Lower lobe of right lung (tissue), 2 donors: ENCODE data around the gene SERPINA5. TPM values are rescaled to one million over a fixed set of nuclear protein-coding genes. Genes with fewer than 3 reads are reported as not detected.
"Not testable (repeated sequence)": the region's sequence is repeated elsewhere in the genome, so short reads cannot be mapped to it uniquely, and the experiment has no call there.

Source experiments
- ATAC-seq, 2 donors: fragments of 200-7000 bp; cut with Tn5 transposase; one replicate each; pipeline ENCODE4 v1.9.1; 2020 to 2022; ENCODE audit warnings: mild to moderate bottlenecking in 2 of 2, moderate library complexity in 2 of 2
- DNase-seq: peaks from one replicate; pipeline ENCODE4 v3.0.0-alpha.2; 2020
- H3K27ac ChIP-seq: fragments of 200-600 bp; one replicate; pipeline ENCODE4 v1.8.0; 2022
- H3K27me3 ChIP-seq: fragments of 200-600 bp; one replicate; pipeline ENCODE4 v1.8.0; 2022; ENCODE audit warnings: low read depth
- H3K36me3 ChIP-seq: fragments of 200-600 bp; one replicate; pipeline ENCODE4 v1.8.0; 2022; ENCODE audit warnings: mild to moderate bottlenecking
- H3K4me1 ChIP-seq: fragments of 200-600 bp; one replicate; pipeline ENCODE4 v1.8.0; 2022
- H3K4me3 ChIP-seq: fragments of 200-600 bp; one replicate; pipeline ENCODE4 v1.8.0; 2022; ENCODE audit warnings: mild to moderate bottlenecking
- H3K9me3 ChIP-seq: fragments of 200-600 bp; one replicate; pipeline ENCODE4 v1.8.0; 2022
- CTCF ChIP-seq: fragments of 200-600 bp; IDR thresholded peaks from one replicate; pipeline ENCODE4 v1.8.0; 2022; ENCODE audit warnings: antibody characterized with exemption, mild to moderate bottlenecking
- intact Hi-C: fragments of 100-400 bp; cut with DNase I; formaldehyde crosslinking; loops from one replicate; pipeline ENCODE4 v1.11.0; 2022
- total RNA-seq: library from RNA; stranded (reverse); fragmentation: NEBNext Ultra II Directional; extraction: Animal tissue kit (Norgen Biotek cat#: 25700); gene quantifications from one replicate; pipeline ENCODE4 v1.2.1, GENCODE V29; 2021
- donor health status: DM: no; HTN: yes; CAD: no; lungs with severe emphysema.

Gene SERPINA5
- total RNA-seq, 1 donor from 2014 or later = 0.56 TPM

- Histone ChIP-seq H3K27ac (no peak overlapping the region), H3K4me1 (peaks cover 4% of the 10 kb centered on the region), H3K36me3 (no peaks in the 10 kb centered on the region), H3K4me3 (no peak overlapping the region), H3K27me3 (no peaks in the 10 kb centered on the region), H3K9me3 (no peaks in the 10 kb centered on the region)
- no peak for TF ChIP-seq CTCF
- intact Hi-C loops = no loop called here
- DNase-seq (no peak), ATAC-seq (no peak)
Measured at GRCh38 chr14:94573475-94574277, 7.5 kb upstream of the SERPINA5 start.

GRCh38 chr14:94574336-94574735 lies 6.9 kb upstream of the SERPINA5 start:
- TF ChIP-seq CTCF = no peak
- intact Hi-C loops = no loop called here
- H3K4me3 ChIP-seq = no peak overlapping the region
- H3K27me3 ChIP-seq = no peaks in the 10 kb centered on the region
- H3K36me3 ChIP-seq = no peaks in the 10 kb centered on the region
- DNase-seq = no peak
- H3K9me3 ChIP-seq = no peaks in the 10 kb centered on the region
- ATAC-seq = no peak
- H3K27ac ChIP-seq = no peak overlapping the region
- peaks cover 4% of the 10 kb centered on the region for H3K4me1 ChIP-seq

- no peak overlapping the region for H3K27ac ChIP-seq
- no peaks in the 10 kb centered on the region for H3K27me3 ChIP-seq
- no peak for DNase-seq
- ATAC-seq = no peak
- intact Hi-C loops = no loop called here
- H3K36me3 ChIP-seq = no peaks in the 10 kb centered on the region
- no peak overlapping the region for H3K4me3 ChIP-seq
- H3K9me3 ChIP-seq = no peaks in the 10 kb centered on the region
- peaks cover 4% of the 10 kb centered on the region for H3K4me1 ChIP-seq
- TF ChIP-seq CTCF = no peak
Measured at GRCh38 chr14:94575730-94576585, 5.3 kb upstream of the SERPINA5 start.

GRCh38 chr14:94577472-94577871 lies 3.8 kb upstream of the SERPINA5 start:
- not testable (repeated sequence) for DNase-seq, H3K4me3 ChIP-seq

GRCh38 chr14:94578712-94579111 lies 2.5 kb upstream of the SERPINA5 start:
- H3K27ac ChIP-seq = no peak overlapping the region
- no peak for TF ChIP-seq CTCF
- H3K4me1 ChIP-seq = peaks cover 6% of the 10 kb centered on the region
- no peak for ATAC-seq
- H3K9me3 ChIP-seq = no peaks in the 10 kb centered on the region
- H3K4me3 ChIP-seq = no peak overlapping the region
- intact Hi-C loops = no loop called here
- H3K27me3 ChIP-seq = no peaks in the 10 kb centered on the region
- DNase-seq = no peak
- H3K36me3 ChIP-seq = no peaks in the 10 kb centered on the region

More at GRCh38 chr14:94577472-94577871, 3.8 kb upstream of the SERPINA5 start:
- H3K9me3 ChIP-seq, H3K36me3 ChIP-seq, H3K4me1 ChIP-seq, intact Hi-C loops, ATAC-seq, H3K27ac ChIP-seq, H3K27me3 ChIP-seq: not testable (repeated sequence)
